IMR-90 (cell line): ENCODE data around the gene CCDC12. TPM values are rescaled to one million over a fixed set of nuclear protein-coding genes. Genes with fewer than 3 reads are reported as not detected.

Source experiments
- ATAC-seq: fragments of 200-7000 bp; cut with Tn5 transposase; 2 replicates; pipeline ENCODE4 v1.9.1; 2020; ENCODE audit warnings: low read depth, mild to moderate bottlenecking, moderate library complexity
- BruUV-seq: library from RNA; stranded (reverse); fragments of 400-500 nt; replicated peaks from 2 replicates; lab custom pipeline; 2021; lab: Mats Ljungman, UMichigan
- CTCF ChIA-PET: fragments of 300-600 bp; formaldehyde crosslinking; extraction: SDS; loops from one replicate; lab custom pipeline; 2021; ENCODE audit warnings: antibody characterized with exemption; lab: Yijun Ruan, JAX
- POLR2A ChIA-PET: fragments of 300-600 bp; sonication (Branson Sonifier 250); formaldehyde crosslinking; loops from one replicate; lab custom pipeline; 2022; ENCODE audit warnings: antibody characterized with exemption; ENCODE audit not compliant: unreplicated experiment; lab: Charles Lee
- DNase-seq: peaks from one replicate; pipeline ENCODE4 v3.0.0; 2013
- H2AFZ ChIP-seq: replicated peaks from 2 replicates; pipeline ENCODE3; 2013; ENCODE audit warnings: low read length, mild to moderate bottlenecking; ENCODE audit not compliant: poor library complexity
- H2AK5ac ChIP-seq: 2 replicates; pipeline ENCODE4 v1.6.1; 2013; ENCODE audit warnings: low read depth, low read length, inconsistent platforms
- H2AK9ac ChIP-seq: replicated peaks from 2 replicates; pipeline ENCODE3; 2013; ENCODE audit warnings: mild to moderate bottlenecking, low read depth, low read length, moderate library complexity; ENCODE audit not compliant: poor library complexity
- H2BK120ac ChIP-seq: 2 replicates; pipeline ENCODE4 v1.6.1; 2013; ENCODE audit warnings: low read depth, low read length, inconsistent platforms
- H2BK15ac ChIP-seq: 3 replicates; pipeline ENCODE4 v1.6.1; 2013; ENCODE audit warnings: low read depth, low read length, inconsistent platforms
- H2BK20ac ChIP-seq: 2 replicates; pipeline ENCODE4 v1.6.1; 2013; ENCODE audit warnings: low read depth, mild to moderate bottlenecking, inconsistent platforms, low read length, moderate library complexity
- H2BK5ac ChIP-seq: 2 replicates; pipeline ENCODE4 v1.6.1; 2013; ENCODE audit warnings: mild to moderate bottlenecking, low read depth, low read length, inconsistent platforms; ENCODE audit not compliant: poor library complexity, severe bottlenecking
- H3K14ac ChIP-seq: replicated peaks from 2 replicates; pipeline ENCODE4 v1.6.1; 2013; ENCODE audit warnings: low read depth, low read length, inconsistent platforms
- H3K18ac ChIP-seq: 2 replicates; pipeline ENCODE4 v1.6.1; 2013; ENCODE audit warnings: low read depth, low read length, control low read depth
- H3K23ac ChIP-seq: 2 replicates; pipeline ENCODE4 v1.6.1; 2013; ENCODE audit warnings: low read depth, low read length, inconsistent platforms
- H3K27ac ChIP-seq: 2 replicates; pipeline ENCODE4 v1.5.1; 2013; ENCODE audit warnings: mild to moderate bottlenecking, control low read depth, low read length; ENCODE audit not compliant: insufficient read depth
- H3K27me3 ChIP-seq: 2 replicates; pipeline ENCODE4 v1.6.1; 2013; ENCODE audit warnings: low read length; ENCODE audit not compliant: control insufficient read depth, insufficient read depth
- H3K36me3 ChIP-seq: 2 replicates; pipeline ENCODE4 v1.6.1; 2013; ENCODE audit warnings: low read length, mixed read lengths; ENCODE audit not compliant: control insufficient read depth, insufficient read depth
- H3K4ac ChIP-seq: 2 replicates; pipeline ENCODE4 v1.6.1; 2013; ENCODE audit warnings: low read depth, low read length, inconsistent platforms
- H3K4me1 ChIP-seq: 2 replicates; pipeline ENCODE4 v1.6.1; 2013; ENCODE audit warnings: low read length, mixed read lengths; ENCODE audit not compliant: control insufficient read depth, insufficient read depth
- H3K4me2 ChIP-seq: 2 replicates; pipeline ENCODE4 v1.6.1; 2013; ENCODE audit warnings: low read depth, mild to moderate bottlenecking, control low read depth, low read length, moderate library complexity
- H3K4me3 ChIP-seq: 2 replicates; pipeline ENCODE4 v1.5.1; 2013; ENCODE audit warnings: low read depth, mild to moderate bottlenecking, control low read depth, low read length, moderate library complexity; ENCODE audit not compliant: insufficient read depth
- H3K56ac ChIP-seq: 2 replicates; pipeline ENCODE4 v1.6.1; 2013; ENCODE audit warnings: low read length, inconsistent platforms; ENCODE audit not compliant: insufficient read depth; ENCODE audit errors: extremely low read depth
- H3K79me1 ChIP-seq, 2 experiments: 2 replicates each; pipeline ENCODE4 v1.6.1; 2013; ENCODE audit warnings: low read length in 2 of 2, inconsistent platforms in 1 of 2, low read depth in 1 of 2
- H3K9ac ChIP-seq: 2 replicates; pipeline ENCODE4 v1.6.1; 2013; ENCODE audit warnings: low read depth, low read length, control low read depth
- H3K9me1 ChIP-seq: 2 replicates; pipeline ENCODE4 v1.6.1; 2013; ENCODE audit warnings: low read length, inconsistent platforms; ENCODE audit not compliant: insufficient read depth
- H3K9me3 ChIP-seq: 2 replicates; pipeline ENCODE4 v1.6.1; 2013; ENCODE audit warnings: low read length; ENCODE audit not compliant: control insufficient read depth, insufficient read depth
- H4K20me1 ChIP-seq: 2 replicates; pipeline ENCODE4 v1.6.1; 2013; ENCODE audit warnings: low read length, inconsistent platforms; ENCODE audit not compliant: insufficient read depth
- H4K5ac ChIP-seq: 2 replicates; pipeline ENCODE4 v1.6.1; 2013; ENCODE audit warnings: mild to moderate bottlenecking, low read depth, low read length, control low read depth
- H4K8ac ChIP-seq, 2 experiments: 2 replicates each; pipeline ENCODE4 v1.6.1; 2013; ENCODE audit warnings: low read depth in 2 of 2, low read length in 2 of 2, control low read depth in 1 of 2, inconsistent platforms in 1 of 2
- H4K91ac ChIP-seq: 2 replicates; pipeline ENCODE4 v1.6.1; 2013; ENCODE audit warnings: low read depth, low read length, inconsistent platforms; ENCODE audit not compliant: insufficient read depth
- BHLHE40 ChIP-seq: fragments of 150-350 bp; IDR thresholded peaks from 2 replicates; pipeline ENCODE4 v1.6.1; 2016; ENCODE audit warnings: mild to moderate bottlenecking, low read depth, low read length
- CEBPB ChIP-seq: IDR thresholded peaks from 2 replicates; pipeline ENCODE4 v1.6.1; 2012; ENCODE audit warnings: low read depth, low read length, improper control_type of control experiment
- CHD1 ChIP-seq: IDR thresholded peaks from 2 replicates; pipeline ENCODE4 v1.6.1; 2012; ENCODE audit warnings: low read depth, low read length, improper control_type of control experiment
- FOS ChIP-seq: fragments of 150-350 bp; IDR thresholded peaks from 2 replicates; pipeline ENCODE4 v1.6.1; 2016; ENCODE audit warnings: low read depth, low read length
- MAFK ChIP-seq: IDR thresholded peaks from 2 replicates; pipeline ENCODE4 v1.6.1; 2012; ENCODE audit warnings: low read depth, low read length, improper control_type of control experiment
- MAZ ChIP-seq: IDR thresholded peaks from 2 replicates; pipeline ENCODE4 v1.6.1; 2012; ENCODE audit warnings: low read depth, mild to moderate bottlenecking, low read length, improper control_type of control experiment, moderate library complexity, borderline replicate concordance
- MXI1 ChIP-seq: IDR thresholded peaks from 2 replicates; pipeline ENCODE4 v1.6.1; 2012; ENCODE audit warnings: low read depth, mild to moderate bottlenecking, low read length, moderate library complexity, borderline replicate concordance
- NFE2L2 ChIP-seq: fragments of 150-350 bp; IDR thresholded peaks from 2 replicates; pipeline ENCODE4 v1.6.1; 2016; ENCODE audit warnings: low read depth, mild to moderate bottlenecking, low read length
- POLR2A ChIP-seq: IDR thresholded peaks from 2 replicates; pipeline ENCODE4 v1.6.1; 2012; ENCODE audit warnings: mild to moderate bottlenecking, low read depth, low read length
- RAD21 ChIP-seq: IDR thresholded peaks from 2 replicates; pipeline ENCODE4 v1.6.1; 2012; ENCODE audit warnings: low read length, improper control_type of control experiment
- RCOR1 ChIP-seq: IDR thresholded peaks from 2 replicates; pipeline ENCODE4 v1.6.1; 2012; ENCODE audit warnings: mild to moderate bottlenecking, low read length, improper control_type of control experiment; ENCODE audit not compliant: insufficient replicate concordance
- RFX5 ChIP-seq: IDR thresholded peaks from 2 replicates; pipeline ENCODE4 v1.8.0; 2012; ENCODE audit warnings: low read depth, mild to moderate bottlenecking, low read length, moderate library complexity
- SMC3 ChIP-seq: fragments of 150-350 bp; IDR thresholded peaks from 2 replicates; pipeline ENCODE4 v1.6.1; 2016; ENCODE audit warnings: low read depth, mild to moderate bottlenecking, antibody characterized with exemption, low read length, moderate library complexity
- WGBS, 2 experiments: methylation state at CpG; one replicate each; pipeline versions ENCODE4 v1.1.5 to v1.1.7; 2013; ENCODE audit warnings: missing lambda C conversion rate in 2 of 2; ENCODE audit not compliant: insufficient read length in 1 of 2; ENCODE audit errors: extremely low coverage in 2 of 2; 5-methylcytosine and 5-hydroxymethylcytosine counted together
- dilution Hi-C: fragments of 300-500 bp; cut with HindIII; formaldehyde crosslinking; loops from one replicate; pipeline ENCODE4 v1.14.3; 2018; ENCODE audit warnings: low sequenced_read_pairs; ENCODE audit not compliant: unreplicated experiment
- in situ Hi-C: fragments of 300-500 bp; cut with MboI; formaldehyde crosslinking; loops from 3 replicates; pipeline ENCODE4 v1.14.3; 2019; ENCODE audit warnings: low sequenced_read_pairs, inconsistent platforms, mixed read lengths
- intact Hi-C: fragments of 100-400 bp; cut with micrococcal nuclease; formaldehyde crosslinking; loops from 2 replicates; pipeline ENCODE4 v1.10.0; 2022
- polyA plus RNA-seq, 3 experiments: library from polyadenylated mRNA; depleted of rRNA; stranded (reverse); fragments of >200 nt; gene quantifications; 2 replicates each; pipeline ENCODE4 v1.2.3, GENCODE V29; 2012; ENCODE audit warnings: low replicate concordance in 1 of 3
- total RNA-seq: library from RNA; depleted of rRNA; stranded (reverse); fragments of >200 nt; gene quantifications from 2 replicates; pipeline ENCODE4 v1.2.3, GENCODE V29; 2012
- TF ChIP-seq, protein P1 (sequence below): fragments of 150-350 bp; IDR thresholded peaks from 2 replicates; pipeline ENCODE4 v1.6.1; 2016; ENCODE audit warnings: low read depth, mild to moderate bottlenecking, low read length, moderate library complexity, borderline replicate concordance
- TF ChIP-seq, protein P2 (sequence below): fragments of 150-350 bp; IDR thresholded peaks from 2 replicates; pipeline ENCODE4 v1.6.1; 2017; ENCODE audit warnings: mild to moderate bottlenecking, antibody characterized with exemption, low read length, low read depth

The CCDC12 gene
- total and polyA plus RNA-seq, 2 of the 4 experiments (the other 2 are of a cell fraction) = 15.2 to 35.1 TPM

DNA sequence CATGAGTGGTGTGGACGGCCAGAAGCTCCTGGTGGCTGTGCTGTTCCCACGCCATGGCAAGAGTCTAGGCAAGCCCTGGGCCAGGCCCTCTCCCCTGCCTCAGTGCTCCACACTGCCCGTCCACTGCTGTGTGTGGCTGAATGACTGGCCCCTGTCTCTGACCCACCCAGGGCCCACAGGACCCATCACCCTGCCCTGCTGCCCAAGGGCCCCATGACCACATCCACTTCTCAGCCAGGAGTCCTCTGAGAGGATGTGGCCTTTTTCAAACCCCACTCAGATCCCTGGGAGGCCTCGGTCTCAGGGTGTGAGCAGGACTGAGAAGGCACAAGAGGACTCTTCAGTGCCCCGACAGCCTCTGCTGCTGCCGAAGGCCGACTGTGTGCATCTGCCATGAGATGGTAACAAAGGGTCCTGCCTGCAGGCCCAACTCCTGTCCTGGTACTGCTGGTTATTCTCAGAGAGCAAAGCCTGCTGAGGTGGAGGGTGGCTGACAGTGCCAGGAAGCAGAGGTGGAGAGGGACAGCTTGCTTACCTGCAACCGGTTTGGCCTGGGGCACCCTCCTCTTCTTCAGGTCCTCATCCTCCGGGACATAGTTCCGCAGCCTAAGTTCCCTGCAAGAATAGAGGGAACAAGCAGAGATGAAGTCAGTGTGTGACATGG, 51.5 kb downstream of the CCDC12 start:
- CTCF ChIA-PET = no interaction called here
- no peak for DNase-seq
- in situ Hi-C loops = no loop called here

More for the DNA sequence above, 51.5 kb downstream of the CCDC12 start:
- H3K18ac ChIP-seq = no peak overlapping the region
- dilution Hi-C loops (no loop called here), intact Hi-C loops (no loop called here)
- no peak overlapping the region for H2BK5ac ChIP-seq
- H3K9me3 ChIP-seq = no peaks in the 10 kb centered on the region
- H3K4ac ChIP-seq = no peak overlapping the region
- H3K27me3 ChIP-seq = no peaks in the 10 kb centered on the region
- WGBS, 2 experiments = 100% methylated on average over 2 of the region's 10 CpGs; no CpG with 5 or more reads in 1 of the 2 experiments
- H3K79me1 ChIP-seq = peaks cover 21 to 60% of the 10 kb centered on the region in 2 experiments
- peaks cover 26% of the 10 kb centered on the region for H4K20me1 ChIP-seq
- H3K4me2 ChIP-seq = no peak overlapping the region
- no peak overlapping the region for H2BK120ac ChIP-seq
- POLR2A ChIA-PET = no interaction called here
- no peak overlapping the region for H4K5ac ChIP-seq
- no peak overlapping the region for H2AFZ ChIP-seq
- H3K23ac ChIP-seq = no peak overlapping the region
- TF ChIP-seq FOS = no peak
- no peak for TF ChIP-seq RAD21
- TF ChIP-seq, protein P1, sequence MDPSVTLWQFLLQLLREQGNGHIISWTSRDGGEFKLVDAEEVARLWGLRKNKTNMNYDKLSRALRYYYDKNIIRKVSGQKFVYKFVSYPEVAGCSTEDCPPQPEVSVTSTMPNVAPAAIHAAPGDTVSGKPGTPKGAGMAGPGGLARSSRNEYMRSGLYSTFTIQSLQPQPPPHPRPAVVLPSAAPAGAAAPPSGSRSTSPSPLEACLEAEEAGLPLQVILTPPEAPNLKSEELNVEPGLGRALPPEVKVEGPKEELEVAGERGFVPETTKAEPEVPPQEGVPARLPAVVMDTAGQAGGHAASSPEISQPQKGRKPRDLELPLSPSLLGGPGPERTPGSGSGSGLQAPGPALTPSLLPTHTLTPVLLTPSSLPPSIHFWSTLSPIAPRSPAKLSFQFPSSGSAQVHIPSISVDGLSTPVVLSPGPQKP = no peak
- TF ChIP-seq POLR2A = no peak
- TF ChIP-seq CEBPB = no peak
- no peak for TF ChIP-seq MAFK
- no peak for TF ChIP-seq NFE2L2
- TF ChIP-seq MAZ = no peak
- no peak for TF ChIP-seq CHD1
- TF ChIP-seq BHLHE40 = no peak
- TF ChIP-seq, protein P2, sequence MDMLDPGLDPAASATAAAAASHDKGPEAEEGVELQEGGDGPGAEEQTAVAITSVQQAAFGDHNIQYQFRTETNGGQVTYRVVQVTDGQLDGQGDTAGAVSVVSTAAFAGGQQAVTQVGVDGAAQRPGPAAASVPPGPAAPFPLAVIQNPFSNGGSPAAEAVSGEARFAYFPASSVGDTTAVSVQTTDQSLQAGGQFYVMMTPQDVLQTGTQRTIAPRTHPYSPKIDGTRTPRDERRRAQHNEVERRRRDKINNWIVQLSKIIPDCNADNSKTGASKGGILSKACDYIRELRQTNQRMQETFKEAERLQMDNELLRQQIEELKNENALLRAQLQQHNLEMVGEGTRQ = no peak
- no peak for TF ChIP-seq MXI1
- no peak for TF ChIP-seq SMC3
- TF ChIP-seq RFX5 = no peak
- no peak for TF ChIP-seq RCOR1
- H3K4me1 ChIP-seq = peaks cover under 1% of the 10 kb centered on the region; the same call in 1 of the 2 replicates
- H3K36me3 ChIP-seq = peaks cover 59% of the 10 kb centered on the region
- no peak for ATAC-seq
- H3K9me1 ChIP-seq = 0 out of 2 replicates have a peak, but pooled peaks cover 3% of the 10 kb centered on the region
- no peak overlapping the region for H3K27ac ChIP-seq
- no peak overlapping the region for H2BK20ac ChIP-seq
- H2AK5ac ChIP-seq = no peak overlapping the region
- H3K14ac ChIP-seq = no peak overlapping the region
- H2AK9ac ChIP-seq = no peak overlapping the region
- no peak overlapping the region for H3K4me3 ChIP-seq
- no TSS peak for BruUV-seq
- H3K9ac ChIP-seq = no peak overlapping the region
- H4K8ac ChIP-seq = no peak overlapping the region
- no peak overlapping the region for H4K91ac ChIP-seq
- no peak overlapping the region for H2BK15ac ChIP-seq
- H3K56ac ChIP-seq = no peak overlapping the region
